GM19324 (cell line): ENCODE results near the gene STX1B.

ENCODE experiments used
- ATAC-seq: cut with Tn5 transposase; IDR thresholded peaks from one replicate; pipeline ENCODE4 v1.9.1; 2021; ENCODE audit warnings: mild to moderate bottlenecking, moderate library complexity; ENCODE audit not compliant: unreplicated experiment, low FRiP score

The STX1B gene

GRCh38 chr16:30996985-30997724 lies 13.3 kb downstream of the STX1B start:
- ATAC-seq: peak; percentile 73

GRCh38 chr16:30996324-30996984 lies 14.0 kb downstream of the STX1B start:
- peak; percentile 8 for ATAC-seq

- ATAC-seq: no peak
These were observed 14.5 kb downstream of the STX1B start for GRCh38 chr16:30995927-30996323.

- no peak for ATAC-seq
These were observed 17.3 kb downstream of the STX1B start for GRCh38 chr16:30992931-30993816.

GRCh38 chr16:30992276-30992780 lies 18.1 kb downstream of the STX1B start:
- no peak for ATAC-seq

GRCh38 chr16:30991052-30991451 lies 19.4 kb downstream of the STX1B start:
- ATAC-seq: no peak

- no peak for ATAC-seq
These were observed 20.3 kb downstream of the STX1B start for GRCh38 chr16:30990105-30990504.

GRCh38 chr16:30989469-30990047 lies 20.9 kb downstream of the STX1B start:
- no peak for ATAC-seq

- ATAC-seq: no peak
These were observed 22.8 kb downstream of the STX1B start for GRCh38 chr16:30987581-30988190.

GRCh38 chr16:30986129-30986991 lies 24.1 kb downstream of the STX1B start:
- ATAC-seq: no peak

GRCh38 chr16:30985401-30986128 lies 24.9 kb downstream of the STX1B start:
- no peak for ATAC-seq

- no peak for ATAC-seq
These were observed 25.6 kb downstream of the STX1B start, which contains the start of gene HSD3B7 for GRCh38 chr16:30984669-30985400. Gene HSD3B7, plus strand, starts transcription at chr16:30985207. Its CDS starts 452 bp downstream, at chr16:30985659.

GRCh38 chr16:30983898-30984610 lies 26.4 kb downstream of the STX1B start:
- no peak for ATAC-seq

- ATAC-seq: no peak
These were observed 27.0 kb downstream of the STX1B start for GRCh38 chr16:30983289-30983889.

- ATAC-seq: no peak
These were observed 27.7 kb downstream of the STX1B start for GRCh38 chr16:30982548-30983288.

- ATAC-seq: no peak
These were observed 29.5 kb downstream of the STX1B start for GRCh38 chr16:30980959-30981358.
